NCI-H1092 (cell line): ENCODE results near the gene FOXJ3.
"Not testable (repeated sequence)": the region's sequence is repeated elsewhere in the genome, so short reads cannot be mapped to it uniquely, and the experiment has no call there.

Source experiments
- DNase-seq: peaks from one replicate; lab custom pipeline; 2025; lab: John Stamatoyannopoulos, UW

Gene FOXJ3

GRCh38 chr1:42251042-42251441 lies 84.0 kb downstream of the FOXJ3 start:
- no peak for DNase-seq

- no peak for DNase-seq
These were observed 84.9 kb downstream of the FOXJ3 start for GRCh38 chr1:42250164-42250563.

GRCh38 chr1:42240966-42241755 lies 93.9 kb downstream of the FOXJ3 start:
- no peak for DNase-seq

- DNase-seq, result no peak
These were observed 95.5 kb downstream of the FOXJ3 start for GRCh38 chr1:42239555-42239954.

- DNase-seq, result no peak
These were observed 96.0 kb downstream of the FOXJ3 start for GRCh38 chr1:42239041-42239440.

- DNase-seq, result no peak
These were observed 103.8 kb downstream of the FOXJ3 start for GRCh38 chr1:42231253-42231652.

GRCh38 chr1:42228938-42229337 lies 106.1 kb downstream of the FOXJ3 start:
- no peak for DNase-seq

GRCh38 chr1:42223036-42223435 lies 112.0 kb downstream of the FOXJ3 start:
- DNase-seq, result no peak

- no peak for DNase-seq
These were observed 113.0 kb downstream of the FOXJ3 start for GRCh38 chr1:42221952-42222606.

GRCh38 chr1:42221456-42221855 lies 113.6 kb downstream of the FOXJ3 start:
- no peak for DNase-seq

- DNase-seq, result no peak
These were observed 115.4 kb downstream of the FOXJ3 start for GRCh38 chr1:42219627-42220026.

GRCh38 chr1:42214447-42214871 lies 120.6 kb downstream of the FOXJ3 start:
- peak; percentile 28 for DNase-seq

GRCh38 chr1:42211224-42211623 lies 123.8 kb downstream of the FOXJ3 start:
- no peak for DNase-seq

- no peak for DNase-seq
These were observed 124.5 kb downstream of the FOXJ3 start for GRCh38 chr1:42210421-42211133.

- DNase-seq, result no peak
These were observed 125.3 kb downstream of the FOXJ3 start for GRCh38 chr1:42209526-42210251.

GRCh38 chr1:42206930-42207329 lies 128.1 kb downstream of the FOXJ3 start:
- not testable (repeated sequence) for DNase-seq

- DNase-seq, result no peak
These were observed 128.9 kb downstream of the FOXJ3 start for GRCh38 chr1:42206164-42206563.

- no peak for DNase-seq
These were observed 133.0 kb downstream of the FOXJ3 start for GRCh38 chr1:42201986-42202385.

- DNase-seq, result no peak
These were observed 136.8 kb downstream of the FOXJ3 start for GRCh38 chr1:42198251-42198650.

GRCh38 chr1:42195841-42196240 lies 139.2 kb downstream of the FOXJ3 start:
- DNase-seq, result no peak

GRCh38 chr1:42192106-42192505 lies 142.9 kb downstream of the FOXJ3 start:
- no peak for DNase-seq

GRCh38 chr1:42191319-42191718 lies 143.7 kb downstream of the FOXJ3 start:
- no peak for DNase-seq
